ENCODE measurements around the gene FTO.

- no peak for TF ChIP-seq POLR2A (IDR thresholded peaks at IDR 0.05)
- TF ChIP-seq CTCF (IDR thresholded peaks at IDR 0.05): no peak
- no peak for TF ChIP-seq EP300 (IDR thresholded peaks at IDR 0.05)
Measured at GRCh38 chr16:53708490-53708889, 4.5 kb downstream of the FTO start.

Data from tibial nerve (tissue), 4 donors.